ENCODE data around the gene GNAO1.

DNA sequence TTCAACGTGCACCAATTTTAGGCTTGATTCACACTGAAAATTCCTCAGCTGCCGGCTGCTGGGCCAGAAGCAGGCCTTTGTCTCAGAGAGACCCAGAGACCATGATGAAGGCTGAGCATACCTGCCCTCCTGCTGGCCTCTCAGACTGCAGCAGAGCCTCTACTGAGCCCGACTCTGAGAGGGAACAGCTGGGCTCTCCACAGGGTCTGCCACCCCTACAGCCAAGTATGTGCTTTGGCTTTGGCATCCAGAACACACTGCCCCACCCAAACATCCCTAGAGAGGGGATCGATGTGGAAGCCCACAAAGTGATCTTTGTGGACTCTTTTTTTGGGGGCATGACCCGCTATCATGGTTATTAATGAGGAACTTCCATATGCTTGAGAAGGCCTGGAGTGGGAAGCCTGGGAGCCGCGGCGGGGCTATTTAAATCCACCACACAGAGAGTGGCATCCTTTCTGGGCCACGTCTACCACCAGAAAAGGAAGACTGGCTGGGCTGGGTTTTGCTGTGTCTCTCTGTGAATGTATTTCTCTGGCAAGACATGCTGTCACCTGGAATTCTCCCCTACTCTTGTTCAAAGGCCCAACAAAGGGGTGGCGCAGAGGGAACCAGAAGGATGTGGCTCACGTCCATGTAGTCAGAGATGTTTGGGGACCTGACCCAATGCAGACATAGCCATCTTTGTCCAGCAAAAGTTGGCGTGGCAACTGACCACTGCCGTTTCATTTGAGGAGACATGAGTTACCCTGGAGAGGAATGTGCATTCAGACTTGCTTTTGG lies 69.3 kb downstream of the GNAO1 start:
- no peak for TF ChIP-seq SMC3 (conservative IDR thresholded peaks at IDR 0.05; ENCODE audit: poor library complexity)
- TF ChIP-seq CTCF (IDR thresholded peaks at IDR 0.05; ENCODE audit: poor library complexity, severe bottlenecking) = no peak
- TF ChIP-seq POLR2AphosphoS5 (IDR thresholded peaks at IDR 0.05) = no peak
